SHP77 treated with DMSO at 0.1 percent for 48 hours (cell line): ENCODE results near the gene SIX5.
"Not testable (repeated sequence)": the region's sequence is repeated elsewhere in the genome, so short reads cannot be mapped to it uniquely, and the experiment has no call there.

Experiments
- DNase-seq: peaks from one replicate; lab custom pipeline; 2025; lab: John Stamatoyannopoulos, UW

Gene SIX5

DNA sequence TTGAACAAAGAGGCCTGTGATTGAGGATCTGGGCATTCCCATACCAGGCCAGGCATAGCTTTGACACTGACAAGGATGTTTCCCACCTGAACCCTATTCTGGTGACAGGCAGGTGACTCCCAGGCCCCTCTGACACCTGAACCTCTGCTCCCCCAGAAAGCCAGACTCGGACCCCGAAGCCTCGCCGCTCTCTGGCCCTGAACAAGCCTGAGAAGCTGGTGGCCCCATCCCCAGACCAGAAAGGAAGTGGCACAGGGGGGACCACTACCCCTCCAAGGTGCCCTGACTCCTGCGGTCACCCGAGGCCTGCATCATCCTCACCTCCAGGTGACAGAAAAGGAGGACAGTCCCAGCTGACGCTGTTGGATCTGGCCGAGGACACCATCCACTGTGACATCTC is 14.7 kb downstream of the SIX5 start:
- no peak for DNase-seq

DNA sequence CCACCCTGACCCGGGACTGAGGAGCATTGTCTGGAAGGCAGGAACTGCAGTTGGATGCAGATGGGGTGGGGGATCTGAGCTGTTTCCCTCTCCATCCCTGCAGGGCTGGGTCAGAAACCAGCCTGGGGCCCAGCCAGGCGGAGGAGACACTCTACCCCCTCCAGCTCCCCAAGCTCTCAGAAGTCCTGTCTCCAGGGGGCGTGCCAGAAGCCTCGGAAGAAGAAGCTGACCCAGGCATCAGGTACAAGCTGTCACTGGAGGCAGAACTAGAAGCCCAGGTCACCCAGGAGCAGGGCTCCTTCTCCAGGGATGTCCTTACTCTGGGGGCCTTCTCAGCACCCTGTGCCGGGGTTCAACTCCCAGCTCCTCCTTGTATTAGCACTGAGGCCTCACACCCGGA is 15.5 kb downstream of the SIX5 start:
- DNase-seq = no peak

GRCh38 chr19:45752639-45753038 is 16.4 kb downstream of the SIX5 start:
- DNase-seq = no peak

DNA sequence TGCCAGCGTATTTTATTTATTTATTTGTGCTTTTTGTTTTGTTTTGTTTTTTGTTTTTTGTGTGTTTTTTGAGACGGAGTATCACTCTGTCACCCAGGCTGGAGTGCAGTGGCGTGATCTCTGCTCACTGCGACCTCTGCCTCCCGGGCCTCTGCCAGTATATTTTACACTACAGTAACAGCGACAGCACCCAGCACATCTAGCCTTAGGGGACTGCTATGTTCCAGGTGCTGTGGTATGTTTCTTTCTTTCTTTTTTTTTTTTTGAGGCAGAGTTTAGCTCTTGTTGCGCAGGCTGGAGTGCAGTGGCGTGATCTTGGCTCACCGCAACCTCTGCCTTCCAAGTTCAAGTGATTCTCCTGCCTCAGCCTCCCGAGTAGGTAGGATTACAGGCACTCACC is 17.6 kb downstream of the SIX5 start:
- DNase-seq = not testable (repeated sequence)

DNA sequence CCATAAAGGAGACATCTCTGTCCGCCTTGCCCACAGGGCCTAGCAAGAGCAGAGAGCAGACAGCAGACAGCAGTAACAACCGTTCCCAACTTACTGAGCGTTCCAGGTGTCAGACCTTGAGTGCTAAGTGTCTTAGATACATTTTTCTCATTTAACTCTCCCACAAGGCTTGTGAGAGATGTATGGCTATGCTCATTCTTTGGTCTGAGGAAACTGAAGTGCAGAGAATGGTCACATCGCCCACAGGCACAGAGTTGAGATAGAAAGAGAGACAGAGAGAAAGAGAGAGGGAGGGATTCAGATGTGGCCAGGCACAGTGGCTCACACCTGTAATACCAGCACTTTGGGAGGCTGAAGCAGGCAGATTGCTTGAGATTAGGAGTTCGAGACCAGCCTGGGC is 21.5 kb downstream of the SIX5 start:
- DNase-seq = no peak

GRCh38 chr19:45746866-45747265 is 22.2 kb downstream of the SIX5 start:
- no peak for DNase-seq

DNA sequence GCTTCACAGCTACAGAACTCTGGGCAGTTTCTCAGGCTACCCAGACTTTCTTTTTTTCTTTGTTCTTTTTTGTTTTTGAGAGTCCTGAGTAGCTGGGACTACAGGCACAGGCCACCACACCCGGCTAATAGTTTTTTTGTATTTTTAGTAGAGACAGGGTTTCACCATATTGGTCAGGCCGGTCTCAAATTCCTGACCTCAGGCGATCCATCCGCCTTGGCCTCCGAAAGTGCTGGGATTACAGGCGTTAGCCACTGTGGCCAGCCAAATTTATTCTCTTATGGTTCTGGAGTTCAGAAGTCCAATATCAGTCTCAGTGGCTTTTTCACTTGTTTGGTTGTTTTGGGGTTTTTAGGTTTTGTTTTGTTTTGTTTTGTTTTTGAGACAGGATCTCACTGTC is 23.4 kb downstream of the SIX5 start:
- no peak for DNase-seq

DNA sequence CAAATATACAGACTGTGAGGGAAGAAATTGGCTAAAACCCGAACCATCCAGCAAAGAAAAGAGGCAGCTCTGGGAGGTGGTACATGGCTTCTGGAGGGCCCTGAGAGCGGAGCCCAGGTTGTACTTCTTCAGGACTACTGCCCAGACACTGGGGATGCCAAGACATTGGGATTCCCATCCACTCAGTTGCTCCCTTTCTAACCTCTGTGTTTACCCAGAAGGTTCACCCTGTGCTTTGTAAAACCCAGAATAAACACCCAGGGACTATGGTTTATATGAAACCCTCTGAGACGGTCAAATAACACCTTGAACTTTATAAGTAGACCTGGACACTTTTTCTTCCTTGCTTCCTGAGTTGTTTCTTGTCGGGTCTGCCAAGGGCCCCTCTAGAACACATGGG is 26.1 kb downstream of the SIX5 start:
- no peak for DNase-seq

DNA sequence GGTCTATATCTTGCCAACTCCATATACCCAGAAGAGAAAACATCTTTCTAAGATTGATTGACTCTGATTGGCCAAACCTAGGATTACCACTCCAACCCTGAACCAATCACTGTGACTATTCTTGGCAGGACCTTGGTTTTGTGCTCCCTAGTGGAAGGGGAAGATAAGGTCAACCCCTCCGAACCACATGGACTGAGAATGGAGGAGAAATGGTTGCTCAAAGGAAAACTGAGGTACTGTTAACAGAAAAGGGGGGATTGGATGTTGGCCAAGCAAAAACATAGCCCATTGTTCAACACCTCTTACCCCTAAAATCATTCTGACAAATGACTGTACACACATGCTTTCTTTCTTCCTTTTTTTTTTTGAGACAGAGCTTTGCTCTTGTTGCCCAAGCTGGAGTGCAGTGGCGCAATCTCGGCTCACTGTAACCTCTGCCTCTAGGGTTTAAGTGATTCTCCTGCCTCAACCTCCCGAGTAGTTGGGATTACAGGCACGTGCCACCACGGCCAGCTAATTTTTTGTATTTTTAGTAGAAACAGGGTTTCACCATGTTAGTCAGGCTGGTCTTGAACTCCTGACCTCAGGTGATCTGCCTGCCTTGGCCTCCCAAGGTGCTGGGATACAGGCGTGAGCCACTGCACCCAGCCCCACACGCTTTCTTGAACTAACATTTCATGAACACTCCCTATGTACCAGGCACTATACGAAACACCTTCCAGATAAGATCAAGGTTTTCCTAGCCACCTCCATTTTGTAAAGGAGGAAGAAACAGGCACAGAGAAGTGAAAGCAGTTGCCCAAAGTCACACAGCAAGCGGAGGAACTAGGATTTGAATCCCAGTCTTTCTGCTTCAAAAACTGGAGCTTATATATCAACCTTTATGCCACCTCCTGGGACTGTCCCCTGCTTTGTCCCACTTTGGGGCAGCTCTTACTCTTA is 29.3 kb downstream of the SIX5 start:
- no peak for DNase-seq

DNA sequence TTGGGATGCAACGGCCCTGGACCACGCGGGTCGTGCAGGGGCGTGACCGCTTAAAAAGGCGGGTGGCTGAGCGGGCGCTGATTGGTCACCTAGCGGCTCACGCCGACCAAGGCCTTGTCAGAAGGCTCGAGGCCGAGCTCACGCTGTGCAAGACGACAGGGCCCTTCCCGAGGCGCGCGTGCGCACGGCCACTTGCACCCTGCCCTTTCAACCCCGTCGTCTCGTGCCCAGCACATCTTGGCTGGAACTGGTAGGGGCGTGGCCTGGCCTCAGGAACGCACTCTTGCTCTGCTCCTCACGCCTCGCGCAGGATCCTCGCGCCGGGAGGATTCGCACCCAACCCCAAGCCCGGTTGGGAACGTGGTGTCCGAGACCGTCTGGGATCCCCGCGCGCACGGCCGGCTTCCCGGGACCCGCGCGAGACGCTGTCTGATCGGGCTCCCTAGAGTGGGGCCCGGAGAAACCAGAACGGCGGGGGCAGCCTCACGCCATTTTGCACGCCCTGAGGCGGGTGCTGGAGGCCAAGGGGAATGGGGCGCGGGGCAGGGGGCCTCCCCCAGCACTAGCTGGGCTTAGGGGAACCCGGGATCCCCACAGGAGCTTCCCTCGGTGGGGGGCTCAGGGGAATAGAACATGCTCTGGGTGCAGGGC is 35.8 kb downstream of the SIX5 start, which contains the start of gene MEIOSIN:
Gene MEIOSIN (plus strand): TSS at position 280 of the 651 bp plus-strand sequence. CDS start 1,938 bp downstream, outside the sequence.
- DNase-seq = no peak

- peak; percentile 97 for DNase-seq
Observed at GRCh38 chr19:45730368-45731288, 38.4 kb downstream of the SIX5 start, which contains the start of gene FBXO46. FBXO46 (minus strand) TSS chr19:45730896; CDS start chr19:45713495, 17,401 bp downstream.

DNA sequence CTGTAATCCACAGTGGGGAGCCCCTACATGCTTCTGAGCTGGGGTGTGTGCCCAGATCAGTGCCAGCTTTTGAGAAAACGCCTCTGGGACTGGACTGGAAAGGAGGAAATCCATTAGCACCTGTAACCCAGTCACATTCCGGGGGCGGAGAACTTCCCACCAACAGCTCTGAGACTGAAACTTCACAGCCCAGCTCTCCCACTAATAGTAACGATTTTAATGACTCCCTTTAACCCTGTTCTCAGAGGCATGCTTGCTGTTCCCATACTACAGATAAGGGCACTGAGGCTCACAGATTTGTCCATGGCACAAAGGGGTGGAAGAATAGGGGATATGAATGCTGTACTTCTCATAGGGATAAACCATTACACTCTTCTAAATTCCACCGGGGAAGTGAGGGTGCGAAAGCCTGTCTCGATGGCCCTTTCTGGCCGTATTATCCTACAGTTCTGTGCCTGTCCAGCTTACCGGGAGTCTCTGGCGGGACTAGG is 39.2 kb downstream of the SIX5 start:
- DNase-seq = no peak

GRCh38 chr19:45728683-45729082 is 40.4 kb downstream of the SIX5 start:
- DNase-seq = not testable (repeated sequence)

DNA sequence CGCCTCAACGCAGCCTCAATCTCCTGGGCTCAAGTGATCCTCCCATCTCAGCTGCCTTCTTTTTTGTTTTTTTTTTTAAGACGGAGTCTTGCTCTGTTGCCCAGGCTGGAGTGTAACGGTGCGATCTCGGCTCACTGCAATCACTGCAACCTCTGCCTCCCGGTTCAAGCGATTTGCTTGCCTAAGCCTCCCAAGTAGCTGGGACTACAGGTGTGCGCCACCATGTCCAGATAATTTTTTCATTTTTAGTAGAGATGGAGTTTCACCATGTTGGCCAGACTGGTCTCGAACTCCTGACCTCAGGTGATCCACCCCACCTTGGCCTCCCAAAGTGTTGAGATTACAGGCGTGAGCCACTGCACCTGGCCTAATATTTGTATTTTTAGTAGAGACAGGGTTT is 49.0 kb downstream of the SIX5 start:
- DNase-seq = not testable (repeated sequence)

- DNase-seq = no peak
Observed at GRCh38 chr19:45717983-45718650, 50.9 kb downstream of the SIX5 start.

DNA sequence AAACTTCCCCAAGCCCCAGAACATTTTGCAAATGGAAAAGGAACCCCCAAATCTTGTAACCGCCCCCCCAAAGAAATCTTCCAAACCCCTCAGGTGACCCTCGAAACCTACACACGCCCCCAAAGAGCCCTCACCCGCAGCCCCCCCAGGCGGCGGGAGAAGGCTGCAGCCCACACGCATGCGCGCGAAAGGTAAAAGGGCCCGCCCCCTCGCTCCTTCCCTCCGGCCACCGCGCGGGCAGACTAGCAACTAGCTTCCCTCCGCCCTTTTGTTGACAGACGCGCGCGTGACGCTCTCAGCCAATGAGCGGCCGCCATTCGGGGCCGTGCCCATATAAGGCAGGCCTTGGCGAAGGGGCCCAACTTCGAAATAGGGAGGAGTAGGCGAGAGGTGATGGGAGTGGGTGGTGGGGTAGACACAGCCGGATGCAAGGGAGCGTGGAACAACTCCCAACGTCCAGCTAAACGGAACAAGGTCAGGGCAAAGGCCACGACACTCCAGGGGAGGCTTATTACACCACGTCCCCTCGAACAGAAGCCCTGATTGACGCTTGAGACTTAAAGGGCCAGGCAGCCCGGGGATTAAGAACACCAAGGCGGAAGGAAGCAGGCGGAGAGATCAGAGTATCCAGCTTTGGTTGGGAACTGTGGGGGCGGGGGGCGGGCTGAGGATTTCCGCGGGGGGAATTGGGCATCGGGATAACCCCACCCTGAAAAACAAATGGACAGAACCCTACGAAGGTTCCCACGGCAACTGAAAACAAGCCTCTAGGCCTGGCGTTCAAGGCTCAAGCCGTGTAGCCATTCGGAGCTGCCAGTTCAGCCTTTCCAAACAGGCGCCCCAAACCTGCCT is 51.7 kb downstream of the SIX5 start:
- peak; percentile 94 for DNase-seq

DNA sequence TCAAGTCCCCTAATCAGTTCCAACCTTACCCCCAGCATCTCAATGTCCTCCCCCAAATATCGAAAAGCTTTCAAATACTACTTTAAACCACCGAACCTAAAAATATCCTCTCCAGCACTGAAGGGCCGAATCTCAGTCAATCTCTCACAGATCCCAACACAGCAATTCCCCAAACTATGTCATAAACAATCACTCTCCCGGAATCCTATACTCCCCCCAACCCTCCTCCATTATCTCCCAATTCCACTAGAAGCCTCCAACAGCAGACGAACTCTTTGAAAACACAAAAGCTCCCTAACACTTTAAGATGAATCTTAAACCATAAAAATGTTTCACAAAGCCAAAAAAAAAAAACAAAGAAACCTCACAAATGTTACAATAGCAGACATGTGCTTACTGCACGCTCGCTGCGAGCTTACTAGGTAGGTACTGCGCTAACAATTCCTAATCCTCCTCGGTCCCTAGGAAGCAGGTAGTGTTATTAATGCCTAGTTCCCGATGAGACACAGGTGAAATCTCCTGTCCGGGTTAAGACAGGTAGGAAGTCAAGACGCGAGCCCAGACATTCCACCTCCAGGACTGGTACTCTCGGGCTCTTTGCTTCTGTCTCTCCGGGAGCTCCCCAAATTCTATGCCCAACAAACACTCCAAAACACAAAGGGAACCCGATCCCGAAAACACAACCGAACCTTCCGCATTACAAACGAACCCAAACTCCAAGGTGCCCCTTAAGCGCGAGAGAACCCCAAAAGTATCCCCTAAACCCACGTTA is 52.5 kb downstream of the SIX5 start:
- DNase-seq = no peak

GRCh38 chr19:45715139-45715538 is 53.9 kb downstream of the SIX5 start:
- no peak for DNase-seq
